Subcutaneous adipose tissue (tissue), 4 donors: Measurements from ENCODE around the gene NT5DC1. TPM values are rescaled to one million over a fixed set of nuclear protein-coding genes. Genes with fewer than 3 reads are reported as not detected.

Source experiments
- total RNA-seq, 4 donors: library from RNA; depleted of rRNA; stranded (reverse); fragments of >200 nt; gene quantifications; one replicate each; pipeline ENCODE4 v1.1.0, GENCODE V29; 2016
- TF ChIP-seq, protein P1 (sequence below): fragments of 450-650 bp; IDR thresholded peaks from one replicate; pipeline ENCODE4 v1.5.1; 2016; ENCODE audit warnings: low read depth, mild to moderate bottlenecking, control low read depth, antibody characterized with exemption, moderate library complexity

The NT5DC1 gene
- total RNA-seq, 4 donors from 2014 or later, result 7.7 to 19.2 (median 11.0) TPM

DNA sequence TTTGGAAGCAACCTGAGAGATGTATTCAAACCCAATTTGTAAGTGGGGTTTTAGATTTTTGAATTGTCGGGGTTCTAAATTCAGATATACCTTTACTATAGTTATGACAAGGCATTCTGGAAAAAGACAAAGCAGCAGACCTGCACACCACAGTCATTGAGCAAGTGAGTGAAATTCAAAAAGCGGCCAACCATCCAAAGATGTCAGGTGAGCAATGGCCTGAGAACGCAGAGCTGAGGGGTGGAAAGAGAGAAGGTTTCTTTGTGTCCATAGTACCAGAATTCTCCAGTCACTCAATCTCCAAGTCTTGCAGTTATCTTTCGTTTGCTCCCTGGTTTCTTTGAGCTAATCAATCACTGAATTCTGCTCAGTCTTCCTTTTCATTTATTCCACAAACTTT is 38.2 kb upstream of the NT5DC1 start:
- TF ChIP-seq, protein P1, sequence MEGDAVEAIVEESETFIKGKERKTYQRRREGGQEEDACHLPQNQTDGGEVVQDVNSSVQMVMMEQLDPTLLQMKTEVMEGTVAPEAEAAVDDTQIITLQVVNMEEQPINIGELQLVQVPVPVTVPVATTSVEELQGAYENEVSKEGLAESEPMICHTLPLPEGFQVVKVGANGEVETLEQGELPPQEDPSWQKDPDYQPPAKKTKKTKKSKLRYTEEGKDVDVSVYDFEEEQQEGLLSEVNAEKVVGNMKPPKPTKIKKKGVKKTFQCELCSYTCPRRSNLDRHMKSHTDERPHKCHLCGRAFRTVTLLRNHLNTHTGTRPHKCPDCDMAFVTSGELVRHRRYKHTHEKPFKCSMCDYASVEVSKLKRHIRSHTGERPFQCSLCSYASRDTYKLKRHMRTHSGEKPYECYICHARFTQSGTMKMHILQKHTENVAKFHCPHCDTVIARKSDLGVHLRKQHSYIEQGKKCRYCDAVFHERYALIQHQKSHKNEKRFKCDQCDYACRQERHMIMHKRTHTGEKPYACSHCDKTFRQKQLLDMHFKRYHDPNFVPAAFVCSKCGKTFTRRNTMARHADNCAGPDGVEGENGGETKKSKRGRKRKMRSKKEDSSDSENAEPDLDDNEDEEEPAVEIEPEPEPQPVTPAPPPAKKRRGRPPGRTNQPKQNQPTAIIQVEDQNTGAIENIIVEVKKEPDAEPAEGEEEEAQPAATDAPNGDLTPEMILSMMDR, result no peak

DNA sequence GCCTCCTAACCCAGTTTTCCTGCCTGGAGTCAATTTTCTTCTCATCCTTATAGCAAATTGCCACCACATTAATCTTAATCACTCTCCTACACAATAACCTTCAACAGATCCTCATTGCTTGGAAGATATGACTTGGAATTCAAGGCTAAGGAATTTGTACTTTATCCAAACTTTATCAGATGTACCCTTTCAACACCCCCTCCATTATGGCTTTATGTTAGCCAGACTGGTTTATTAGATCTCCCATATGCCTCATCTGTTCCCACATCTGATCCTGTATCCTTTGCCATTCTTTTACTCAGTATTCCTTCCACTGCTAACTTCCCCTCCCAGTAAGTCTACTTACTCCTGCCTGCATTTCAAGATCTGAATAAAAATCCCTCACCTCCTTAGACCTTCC is 36.0 kb upstream of the NT5DC1 start:
- TF ChIP-seq, protein P1, result no peak

DNA sequence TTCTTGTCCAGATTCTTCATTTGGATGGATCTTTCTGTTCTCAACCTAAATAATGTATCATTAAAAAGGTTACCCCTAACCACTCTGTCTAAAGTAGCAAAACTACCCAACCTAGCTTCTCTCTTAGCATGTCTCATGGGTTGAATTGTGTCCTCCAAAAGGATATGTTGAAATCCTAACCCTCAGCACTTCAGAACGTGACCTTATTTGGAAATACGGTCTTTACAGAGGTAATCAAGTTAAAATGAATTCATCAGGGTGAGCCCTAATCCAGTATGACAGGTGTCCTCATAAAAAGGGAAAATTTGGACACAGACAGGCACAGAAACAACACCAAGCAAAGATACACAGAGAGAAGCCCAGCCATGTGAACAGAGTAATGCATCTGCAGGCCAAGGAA is 33.9 kb upstream of the NT5DC1 start:
- TF ChIP-seq, protein P1, result no peak

DNA sequence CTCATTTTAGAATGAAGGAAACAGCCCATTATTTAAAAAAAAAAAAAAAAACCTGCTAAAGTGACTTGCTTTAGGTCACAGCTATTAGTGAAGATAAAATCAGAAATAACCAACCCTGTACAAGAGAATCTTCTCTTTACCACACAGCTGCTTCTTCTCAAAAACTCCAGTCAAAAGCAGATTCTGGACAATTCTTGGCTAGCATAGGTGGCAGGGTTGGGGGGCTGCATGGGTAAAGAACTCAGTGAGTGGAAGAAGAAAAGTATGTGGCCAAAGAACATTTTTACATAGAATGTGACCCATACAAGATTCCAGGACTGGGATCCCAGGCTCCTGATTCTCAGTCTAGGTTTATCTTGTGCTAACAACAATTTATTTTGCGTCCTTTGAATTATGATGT is 30.6 kb upstream of the NT5DC1 start:
- TF ChIP-seq, protein P1, result no peak

DNA sequence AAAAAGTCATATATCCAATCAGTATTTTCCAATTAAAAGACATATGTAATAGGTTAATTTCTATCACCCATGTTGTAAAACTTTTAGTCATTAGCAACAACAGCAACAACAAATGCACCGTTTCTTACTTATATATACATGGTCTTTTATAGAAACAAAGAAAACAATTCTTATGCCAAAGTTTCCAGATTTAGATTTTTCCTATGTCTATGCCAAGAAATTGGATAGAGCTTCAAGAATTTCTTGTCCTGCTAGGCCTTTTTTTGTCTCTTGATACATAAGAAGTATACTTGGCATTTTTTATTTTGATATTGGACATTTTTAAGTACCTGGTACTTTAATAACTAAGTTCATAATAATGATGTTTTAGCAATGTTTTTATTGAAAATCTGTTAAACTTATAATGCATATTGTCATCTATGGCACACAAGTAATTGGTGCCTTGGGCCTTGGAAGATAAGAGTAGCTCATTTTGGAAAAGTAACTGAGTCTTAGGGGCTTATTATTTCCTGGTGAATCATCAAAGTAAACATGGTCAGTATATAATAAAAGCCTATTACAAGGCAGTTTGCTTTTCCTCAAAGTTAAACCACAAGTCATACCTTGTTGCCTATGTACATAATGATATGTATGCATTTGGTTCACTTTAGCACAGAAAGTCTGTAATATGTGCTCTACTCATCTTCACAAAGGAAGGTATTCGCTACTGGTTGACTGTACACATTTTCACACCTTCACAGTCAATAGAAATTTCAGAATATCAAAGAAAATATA is 29.9 kb upstream of the NT5DC1 start:
- TF ChIP-seq, protein P1, result no peak

DNA sequence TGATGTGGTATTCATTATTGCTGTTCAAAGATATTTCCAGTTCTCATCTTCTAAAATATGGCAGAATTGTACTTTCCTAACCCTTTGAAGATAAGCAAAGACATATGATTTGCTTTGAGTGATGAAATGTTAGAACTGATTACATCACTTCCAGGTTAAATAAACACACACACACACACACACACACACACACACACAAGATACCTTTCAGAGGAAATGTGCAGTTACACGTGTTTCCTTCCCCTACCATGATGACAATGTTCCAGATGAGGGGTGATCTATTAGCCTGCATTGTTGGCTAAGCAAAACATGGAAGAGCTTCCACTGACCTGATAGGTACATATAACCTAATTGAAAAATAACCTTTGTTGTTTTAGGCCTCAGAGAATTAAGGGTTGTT is 28.3 kb upstream of the NT5DC1 start:
- TF ChIP-seq, protein P1, result no peak

DNA sequence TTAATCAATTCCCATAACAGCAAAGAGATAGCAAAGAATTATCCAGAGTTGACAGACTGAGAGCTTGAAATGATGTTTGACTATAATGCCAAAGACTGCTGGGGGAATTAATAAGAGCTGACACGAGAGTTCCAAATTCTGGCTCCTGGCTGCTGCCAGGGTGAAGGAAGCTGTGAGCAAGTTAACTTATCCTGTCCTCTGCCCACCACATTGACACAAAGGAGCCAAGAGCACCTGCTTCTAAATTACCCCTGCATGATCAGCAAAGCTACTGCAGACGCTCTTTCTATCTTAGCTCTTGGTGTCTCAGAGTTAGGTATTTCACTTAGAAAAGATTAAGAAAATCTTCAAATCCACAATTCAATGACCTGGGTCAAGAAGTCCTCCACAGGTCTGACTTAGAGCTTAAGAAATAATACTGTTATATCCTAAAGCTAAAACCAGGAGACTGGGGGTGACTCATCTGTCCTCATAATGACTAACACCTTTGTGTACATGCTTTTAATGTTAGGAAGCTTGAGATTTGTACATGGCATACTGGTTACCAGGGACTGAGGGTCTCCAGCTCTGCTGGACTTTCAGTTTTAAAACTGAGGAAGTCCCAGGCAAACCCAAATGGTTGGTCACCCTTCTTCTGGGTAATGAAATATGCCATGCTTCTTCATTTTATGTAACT is 26.8 kb upstream of the NT5DC1 start:
- TF ChIP-seq, protein P1, result no peak
